ENCODE measurements around the gene SMAP2.

The SMAP2 gene

DNA sequence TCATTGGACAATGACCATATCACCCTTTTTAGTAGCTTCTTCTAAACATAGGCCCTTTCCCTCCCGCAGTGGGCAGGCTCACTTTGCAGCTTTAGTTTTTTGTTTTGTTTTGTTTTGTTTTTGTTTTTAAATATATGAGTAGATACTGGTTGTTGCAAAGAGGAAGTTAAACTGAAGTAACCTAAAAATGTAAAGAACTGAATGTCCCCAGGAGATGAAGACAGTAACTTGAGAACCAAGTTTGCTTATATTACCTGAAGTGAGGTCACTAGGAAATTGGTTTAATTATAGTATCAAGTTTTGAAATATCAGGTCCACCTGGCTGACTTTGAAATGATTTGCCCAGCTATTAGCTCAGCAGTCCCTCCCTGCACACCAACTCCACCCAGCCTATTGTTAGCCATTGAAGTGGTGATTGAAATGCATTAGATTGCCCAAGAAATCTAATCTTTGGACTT, 18.2 kb downstream of the SMAP2 start:
- DNase-seq, result no peak

DNA sequence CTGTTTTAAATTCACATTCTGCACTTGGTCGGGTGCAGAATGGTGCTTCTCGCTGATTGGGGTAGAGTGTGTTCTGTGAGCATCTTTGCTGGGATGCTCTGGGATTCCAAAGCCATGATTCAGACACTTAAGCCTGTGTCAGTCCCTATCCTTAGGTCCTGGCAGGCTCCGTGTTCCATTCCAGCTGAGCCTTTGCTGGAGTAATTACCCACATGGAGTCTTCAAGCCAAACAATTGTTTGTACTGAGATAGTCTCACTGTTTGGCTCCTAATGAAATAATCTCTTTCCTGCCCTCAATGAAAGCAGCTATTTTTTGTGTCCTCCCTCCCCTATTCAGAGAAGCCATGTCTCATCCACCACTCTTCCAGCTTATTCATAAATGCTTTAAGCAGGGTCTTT, 18.7 kb downstream of the SMAP2 start:
- peak in 1 of 2 experiments; percentile 41 for DNase-seq

DNA sequence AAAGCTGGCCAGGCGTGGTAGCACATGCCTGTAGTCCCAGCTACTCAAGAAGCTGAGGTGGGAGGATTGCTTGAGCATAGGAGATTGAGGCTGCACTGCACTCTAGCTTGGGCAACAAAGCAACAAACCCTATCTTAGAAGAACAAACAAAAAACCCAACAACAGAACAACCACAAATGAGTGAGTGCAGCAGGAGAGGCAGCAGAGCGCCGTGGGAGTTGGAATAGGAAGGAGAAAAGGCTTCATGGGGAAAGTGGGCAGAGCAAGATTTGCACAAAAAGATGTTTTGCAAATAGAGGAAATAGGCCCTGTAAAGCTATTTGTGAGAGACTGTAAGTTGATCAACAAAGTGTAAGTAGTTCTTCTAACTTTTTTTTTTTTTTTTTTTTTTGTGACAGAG, 19.6 kb downstream of the SMAP2 start:
- DNase-seq, result no peak

DNA sequence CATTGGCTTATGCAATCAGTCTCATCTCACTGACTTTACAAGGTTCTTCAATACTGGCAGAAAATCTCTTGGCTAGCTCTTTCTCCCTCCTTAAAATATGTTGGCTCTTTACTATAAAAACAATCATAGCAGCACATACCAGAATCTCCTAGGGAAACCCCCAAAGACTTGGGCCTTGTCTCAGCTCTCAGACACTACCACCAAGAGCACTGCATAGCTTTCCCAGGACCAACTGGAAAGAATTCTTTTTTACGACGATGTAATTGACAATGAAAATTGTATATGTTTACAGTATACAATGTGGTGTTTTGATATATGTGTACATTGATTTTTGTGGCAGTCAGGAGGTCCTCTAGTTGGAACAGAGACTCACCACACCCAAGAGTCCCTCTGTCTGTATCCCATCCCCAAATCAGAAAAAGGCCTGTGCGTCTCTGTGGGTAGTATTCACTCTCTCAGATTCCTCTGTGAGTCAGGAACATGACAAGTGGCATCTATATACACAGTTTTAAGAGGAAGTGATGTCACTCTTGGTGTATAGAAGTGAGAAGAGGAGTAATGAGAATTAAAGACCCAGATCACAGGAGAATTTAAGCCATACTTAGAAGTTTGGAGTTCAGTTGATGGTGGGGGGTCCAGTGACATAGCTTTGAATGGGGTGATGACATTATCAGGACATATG, 21.1 kb downstream of the SMAP2 start:
- DNase-seq, result no peak

DNA sequence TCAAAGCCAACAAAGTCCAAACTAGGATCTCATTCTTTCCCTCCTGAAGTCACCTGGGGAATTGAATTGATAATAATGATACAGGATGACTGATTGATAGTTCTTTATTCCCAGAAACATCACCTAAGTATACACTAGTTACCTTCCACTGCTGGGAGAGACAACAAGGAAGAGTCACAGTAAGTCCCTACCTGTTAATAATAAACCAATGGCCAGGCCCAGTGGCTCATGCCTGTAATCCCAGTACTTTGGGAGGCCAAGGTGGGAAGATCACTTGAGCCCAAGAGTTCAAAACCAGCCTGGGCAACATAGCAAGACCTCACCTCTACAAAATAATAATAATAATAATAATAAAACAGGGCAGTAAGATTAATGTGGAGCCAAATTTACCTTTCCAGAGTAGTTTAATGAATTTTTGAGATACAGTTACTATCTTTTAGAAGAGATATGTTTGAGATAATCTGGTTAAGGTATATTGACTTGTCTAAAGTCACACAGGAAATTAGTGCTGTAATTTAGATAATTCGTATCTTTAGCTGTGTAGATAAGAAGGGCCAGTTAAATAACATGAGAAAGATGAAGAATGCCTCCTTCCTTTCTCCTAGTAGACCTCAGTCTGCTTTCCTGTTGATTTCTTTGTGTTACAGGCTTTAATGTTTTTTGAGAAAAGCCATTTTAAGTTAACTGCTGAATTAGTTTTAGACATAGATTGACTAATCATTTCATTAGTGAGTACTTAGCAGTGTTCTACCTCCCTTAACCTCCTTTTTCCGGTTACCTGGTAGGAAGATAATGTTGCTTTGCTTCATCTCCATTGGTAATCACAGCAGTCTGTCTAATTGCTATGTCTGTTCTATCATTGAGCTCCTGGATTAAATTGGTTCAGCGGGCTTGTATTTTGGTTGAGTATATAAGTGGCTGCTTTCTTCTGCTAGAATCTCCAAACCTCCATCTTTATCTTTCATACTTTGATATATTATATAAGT, 22.0 kb downstream of the SMAP2 start:
- DNase-seq, result no peak

DNA sequence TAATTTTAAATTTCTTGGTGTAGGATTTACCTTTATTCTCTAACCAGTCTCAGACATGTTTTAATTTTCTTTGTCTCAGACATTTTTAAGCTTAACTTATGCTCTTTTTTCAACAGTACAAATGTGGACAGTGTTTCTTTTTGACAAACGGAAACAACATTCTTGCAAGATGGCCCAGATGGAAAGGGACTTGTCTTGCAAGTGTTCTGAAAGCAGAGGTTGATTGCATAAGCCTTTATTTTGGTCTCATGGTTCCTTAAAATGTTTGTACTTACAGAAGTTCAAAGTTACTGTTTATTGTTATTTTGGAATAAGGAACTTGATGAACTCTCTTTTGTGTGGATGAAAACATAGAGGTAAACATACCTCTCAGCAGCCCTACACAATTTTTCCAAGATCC, 22.9 kb downstream of the SMAP2 start:
- DNase-seq, result no peak

DNA sequence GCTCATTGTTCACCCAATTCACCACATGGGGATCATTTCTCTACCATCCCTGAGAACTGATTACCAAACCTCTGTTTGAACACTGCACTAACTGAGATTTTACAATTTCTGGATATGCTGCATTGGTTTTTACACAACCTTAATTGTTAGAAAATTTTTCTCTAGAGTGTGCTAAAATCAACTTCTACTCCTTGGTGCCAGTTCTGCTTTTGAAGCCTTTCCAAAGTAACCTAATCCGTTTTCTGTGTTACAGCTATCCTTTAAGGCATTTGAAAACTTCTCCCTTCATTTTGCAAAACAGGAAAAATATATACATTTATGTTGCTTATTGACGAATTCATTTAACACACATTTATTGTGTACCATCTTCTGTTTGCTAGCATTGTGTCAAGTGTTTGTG, 23.7 kb downstream of the SMAP2 start:
- DNase-seq, result no peak

DNA sequence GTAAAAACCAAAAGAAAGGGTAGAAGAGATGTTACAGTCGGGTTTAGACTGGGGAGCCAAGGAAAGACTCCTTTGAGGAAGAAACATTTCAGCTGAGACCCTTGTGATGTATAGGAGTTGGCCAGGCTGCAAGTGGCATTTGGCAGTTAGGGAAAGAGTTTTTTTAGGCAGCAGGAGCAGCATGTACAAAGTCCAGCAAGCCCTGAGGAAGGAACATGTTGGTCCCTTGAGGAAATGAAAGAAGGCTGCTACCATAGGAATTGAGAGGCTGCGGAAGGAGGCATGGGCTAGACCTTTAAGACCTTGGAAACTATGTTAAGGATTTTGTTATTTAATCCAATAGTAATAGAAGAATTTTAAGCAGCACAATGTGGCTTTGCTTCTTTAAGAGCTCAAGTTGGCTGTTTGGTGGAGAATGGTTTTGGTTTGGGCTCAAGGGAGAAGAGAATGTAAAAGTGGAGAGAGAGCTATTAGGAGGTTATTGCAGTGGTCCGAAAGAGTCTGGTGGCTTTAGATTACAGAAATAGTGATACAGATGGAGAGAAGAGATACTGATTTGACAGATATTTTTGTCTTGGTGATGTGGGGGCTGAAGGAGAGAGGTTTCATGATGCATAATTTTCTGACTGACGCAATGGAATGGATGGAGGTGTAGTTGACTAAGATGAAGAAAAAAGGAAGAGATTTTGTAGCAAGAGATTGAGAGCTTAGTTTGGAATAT, 26.6 kb downstream of the SMAP2 start:
- DNase-seq, result no peak

DNA sequence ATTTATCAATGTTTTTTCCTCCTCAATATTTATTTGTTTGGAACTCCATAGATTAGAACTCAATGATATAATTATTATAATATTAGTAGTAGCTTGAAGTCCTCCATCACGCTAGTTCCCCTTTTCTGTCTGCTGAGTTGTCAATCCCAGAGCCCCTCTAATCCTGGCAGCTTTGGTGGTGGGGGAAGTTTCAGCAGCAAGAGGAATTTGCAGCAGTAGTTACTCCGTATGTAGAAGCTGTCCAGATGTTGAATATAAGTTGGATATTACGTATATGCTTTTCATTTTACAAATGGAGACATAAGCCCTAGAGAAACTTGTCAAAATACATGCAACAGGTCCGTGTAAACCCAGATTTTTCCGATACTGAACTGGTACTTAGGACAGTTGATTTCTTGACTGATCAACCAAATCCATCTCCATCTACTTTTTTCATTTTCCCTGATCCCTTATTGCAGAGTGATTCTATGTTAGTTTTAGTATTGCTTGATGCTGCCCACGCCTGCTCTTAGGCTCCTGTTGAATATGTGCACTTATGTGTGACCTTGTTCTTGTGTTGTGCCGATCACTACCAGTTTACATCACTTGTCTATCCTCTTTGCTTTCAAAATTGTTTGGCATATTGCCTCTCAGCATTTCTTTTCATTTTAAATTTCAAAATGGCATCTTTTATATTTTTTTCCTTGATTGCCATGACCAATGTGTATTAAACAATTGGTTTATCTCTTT, 28.1 kb downstream of the SMAP2 start:
- DNase-seq, result no peak

DNA sequence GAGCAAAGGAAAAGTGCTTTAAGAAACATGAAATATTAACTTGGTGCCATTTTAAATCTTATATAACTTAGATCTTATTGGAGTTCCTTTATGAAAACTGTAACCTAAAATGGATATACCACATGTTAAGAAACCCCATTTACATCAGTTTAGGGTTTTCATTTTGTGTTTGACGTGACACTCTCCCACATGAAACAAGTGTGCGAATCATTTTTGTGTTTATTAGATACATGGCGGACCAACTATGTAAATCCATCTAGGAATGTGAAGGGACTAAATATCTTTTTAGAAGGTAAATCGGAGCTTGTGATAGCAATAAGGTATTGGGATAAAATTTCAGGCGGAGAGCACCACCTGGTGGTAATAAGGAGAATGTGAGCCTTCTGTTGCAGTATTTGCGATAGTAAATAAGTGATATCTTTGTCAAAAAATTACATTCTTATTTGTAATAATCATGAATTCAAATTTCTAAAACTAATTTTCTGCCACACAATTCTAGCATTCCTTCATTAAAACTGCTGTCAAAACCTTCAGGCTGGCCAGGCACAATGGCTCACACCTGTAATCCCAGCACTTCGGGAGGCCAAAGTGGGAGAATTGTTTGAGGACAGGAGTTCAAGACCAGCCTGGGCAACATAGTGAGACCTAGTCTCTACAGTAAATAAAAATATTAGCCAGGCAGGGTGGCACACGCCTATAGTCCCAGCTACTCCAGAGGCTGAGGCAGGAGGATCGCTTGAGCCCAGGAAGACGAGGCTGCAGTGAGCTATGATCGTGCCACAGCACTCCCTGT, 31.3 kb downstream of the SMAP2 start:
- DNase-seq, result peak; percentile 60 to 65

DNA sequence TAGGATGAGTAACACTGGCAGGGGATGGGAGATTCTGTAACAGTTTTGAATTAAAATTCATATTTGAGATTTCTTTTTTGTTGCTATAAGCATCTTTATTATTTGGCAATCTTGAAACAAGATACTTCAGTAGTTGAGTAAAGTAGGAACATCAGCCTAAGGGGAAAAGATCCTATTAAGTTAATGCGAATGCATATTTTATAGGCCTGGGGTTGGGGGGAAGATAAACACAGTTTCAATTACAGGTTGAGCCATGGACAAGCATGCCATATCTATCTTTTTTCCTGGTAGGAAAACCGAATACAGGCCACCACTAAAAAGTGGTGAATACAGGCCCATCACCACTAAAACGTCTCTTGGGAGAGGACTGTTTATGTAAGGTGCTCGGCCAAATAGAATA, 32.3 kb downstream of the SMAP2 start:
- DNase-seq, result no peak

DNA sequence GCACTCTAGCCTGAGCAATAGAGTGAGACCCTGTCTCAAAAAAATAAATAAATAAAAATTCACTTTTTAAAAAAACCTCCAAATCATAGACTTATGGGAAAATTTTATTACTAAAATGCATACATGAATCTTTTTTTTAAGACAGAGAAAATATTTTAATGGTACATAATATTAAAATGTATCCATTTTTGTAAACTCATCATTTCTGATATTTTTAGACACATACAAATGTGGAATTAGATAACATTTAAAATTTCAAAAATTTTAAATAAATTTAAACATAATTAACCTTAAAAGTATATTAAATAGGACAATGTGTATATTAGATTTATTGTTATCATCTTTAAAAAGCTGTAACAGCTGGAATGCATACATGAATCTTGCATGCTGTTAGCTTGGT, 33.9 kb downstream of the SMAP2 start:
- no peak for DNase-seq

DNA sequence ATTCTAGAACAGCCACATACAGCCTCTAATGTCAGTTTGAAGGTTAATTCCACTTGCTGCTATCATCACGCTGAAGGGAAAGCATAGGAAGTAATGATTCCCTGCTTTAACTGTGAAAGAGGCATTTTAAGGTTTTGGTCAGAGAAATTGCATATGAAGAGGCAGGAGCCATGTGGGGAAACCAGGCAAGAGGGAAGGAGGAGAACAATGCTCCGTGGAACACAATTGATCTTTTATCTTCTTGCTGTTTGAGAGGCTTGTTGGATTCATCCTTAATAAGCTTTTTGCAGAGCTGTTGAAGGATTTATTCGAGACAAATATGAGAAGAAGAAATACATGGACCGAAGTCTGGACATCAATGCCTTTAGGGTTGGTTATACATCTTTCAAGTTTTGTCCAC, 35.9 kb downstream of the SMAP2 start:
- no peak for DNase-seq

DNA sequence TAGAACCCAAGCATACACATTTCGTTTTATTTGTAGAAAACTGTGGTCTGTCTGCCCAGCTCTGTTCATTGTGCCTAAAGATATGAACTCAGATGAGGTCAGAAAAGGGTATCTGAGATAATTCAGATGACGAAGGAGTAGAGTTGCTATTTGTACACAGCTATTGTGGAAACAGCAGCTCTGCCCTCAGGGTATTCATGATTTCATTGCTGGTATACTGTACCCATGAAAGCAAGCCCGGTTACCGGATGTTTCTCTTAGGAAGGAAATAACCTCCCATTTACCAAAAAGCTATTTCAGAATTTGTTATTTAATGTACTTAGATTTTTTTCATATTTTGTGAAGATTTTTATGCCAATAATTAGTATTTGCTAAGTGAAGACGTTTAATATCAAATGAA, 37.8 kb downstream of the SMAP2 start:
- DNase-seq, result no peak

DNA sequence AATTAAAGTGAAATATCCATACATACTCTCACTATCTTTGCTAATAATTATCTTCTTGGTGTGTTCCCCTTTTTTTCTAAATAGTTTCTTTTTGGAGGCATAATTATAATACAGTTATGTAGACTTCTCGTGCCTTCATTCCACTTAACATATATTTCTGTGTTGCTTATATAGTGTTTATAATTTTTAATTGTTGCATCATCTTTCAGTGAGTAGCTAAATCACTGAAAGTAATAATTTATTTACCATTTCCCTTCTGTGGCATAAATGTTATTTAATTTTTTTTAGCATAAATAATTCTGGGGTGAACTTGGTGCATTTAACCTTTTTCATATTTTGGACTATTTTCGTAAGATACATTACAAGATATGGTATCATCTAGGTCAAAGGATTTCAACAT, 38.3 kb downstream of the SMAP2 start:
- DNase-seq, result no peak

DNA sequence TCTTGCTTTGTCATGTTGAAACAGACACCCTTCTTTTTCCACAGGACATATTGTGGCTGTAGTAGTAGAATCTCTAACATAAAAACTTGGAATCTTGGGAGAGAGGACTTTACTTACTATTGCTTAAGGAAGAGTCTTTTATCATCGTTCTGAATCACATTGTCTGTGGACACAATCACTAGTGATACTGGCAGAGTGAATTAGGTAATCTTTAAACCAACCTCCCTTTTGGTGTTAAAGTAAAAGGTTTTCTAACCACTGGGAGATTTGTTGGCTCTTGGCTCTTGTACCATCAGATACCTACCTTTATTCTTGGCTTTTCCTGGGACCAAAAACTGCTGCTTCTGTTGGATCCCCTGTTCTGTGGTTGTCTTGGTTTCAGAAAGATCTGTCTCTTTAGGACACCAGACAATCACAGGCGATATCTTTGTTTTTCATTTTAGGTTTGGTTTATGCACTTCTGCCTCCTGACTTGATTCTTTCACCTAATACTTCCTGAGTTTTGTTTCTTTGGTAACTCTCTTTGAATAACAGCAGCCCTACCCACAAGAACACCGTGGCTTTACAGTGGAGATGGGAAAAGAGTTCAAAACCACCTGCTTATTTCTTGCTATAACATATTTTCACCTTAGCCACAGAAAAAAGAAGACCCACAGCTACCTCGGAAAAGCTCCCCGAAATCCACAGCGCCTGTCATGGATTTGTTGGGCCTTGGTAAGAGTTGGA, 40.2 kb downstream of the SMAP2 start:
- no peak for DNase-seq

DNA sequence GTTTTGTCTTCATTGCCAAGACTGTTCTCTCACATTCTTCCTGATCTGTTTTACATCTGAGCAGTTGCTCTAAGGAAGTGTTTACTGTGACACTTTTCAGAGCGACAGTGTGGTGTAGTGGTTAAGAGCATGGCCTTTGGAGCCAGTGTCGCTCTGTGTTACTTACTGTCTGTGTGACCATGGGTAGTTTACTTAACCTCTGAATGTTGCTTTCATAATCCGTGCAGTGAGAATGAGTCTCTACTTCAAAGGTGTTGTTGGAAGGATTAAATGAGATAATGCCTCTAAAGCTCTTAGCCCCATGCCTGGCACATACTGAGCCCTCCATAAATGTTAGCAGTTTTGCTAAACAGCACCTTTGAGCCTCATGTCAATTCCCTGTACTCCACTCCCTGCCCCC, 40.8 kb downstream of the SMAP2 start:
- DNase-seq, result no peak

DNA sequence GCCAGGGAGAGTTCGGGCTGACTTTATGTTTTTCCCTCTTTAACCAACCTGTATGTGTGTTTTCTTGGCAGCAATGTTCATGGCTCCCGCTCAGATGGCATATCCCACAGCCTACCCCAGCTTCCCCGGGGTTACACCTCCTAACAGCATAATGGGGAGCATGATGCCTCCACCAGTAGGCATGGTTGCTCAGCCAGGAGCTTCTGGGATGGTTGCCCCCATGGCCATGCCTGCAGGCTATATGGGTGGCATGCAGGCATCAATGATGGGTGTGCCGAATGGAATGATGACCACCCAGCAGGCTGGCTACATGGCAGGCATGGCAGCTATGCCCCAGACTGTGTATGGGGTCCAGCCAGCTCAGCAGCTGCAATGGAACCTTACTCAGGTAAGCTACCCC, 43.2 kb downstream of the SMAP2 start:
- no peak for DNase-seq

DNA sequence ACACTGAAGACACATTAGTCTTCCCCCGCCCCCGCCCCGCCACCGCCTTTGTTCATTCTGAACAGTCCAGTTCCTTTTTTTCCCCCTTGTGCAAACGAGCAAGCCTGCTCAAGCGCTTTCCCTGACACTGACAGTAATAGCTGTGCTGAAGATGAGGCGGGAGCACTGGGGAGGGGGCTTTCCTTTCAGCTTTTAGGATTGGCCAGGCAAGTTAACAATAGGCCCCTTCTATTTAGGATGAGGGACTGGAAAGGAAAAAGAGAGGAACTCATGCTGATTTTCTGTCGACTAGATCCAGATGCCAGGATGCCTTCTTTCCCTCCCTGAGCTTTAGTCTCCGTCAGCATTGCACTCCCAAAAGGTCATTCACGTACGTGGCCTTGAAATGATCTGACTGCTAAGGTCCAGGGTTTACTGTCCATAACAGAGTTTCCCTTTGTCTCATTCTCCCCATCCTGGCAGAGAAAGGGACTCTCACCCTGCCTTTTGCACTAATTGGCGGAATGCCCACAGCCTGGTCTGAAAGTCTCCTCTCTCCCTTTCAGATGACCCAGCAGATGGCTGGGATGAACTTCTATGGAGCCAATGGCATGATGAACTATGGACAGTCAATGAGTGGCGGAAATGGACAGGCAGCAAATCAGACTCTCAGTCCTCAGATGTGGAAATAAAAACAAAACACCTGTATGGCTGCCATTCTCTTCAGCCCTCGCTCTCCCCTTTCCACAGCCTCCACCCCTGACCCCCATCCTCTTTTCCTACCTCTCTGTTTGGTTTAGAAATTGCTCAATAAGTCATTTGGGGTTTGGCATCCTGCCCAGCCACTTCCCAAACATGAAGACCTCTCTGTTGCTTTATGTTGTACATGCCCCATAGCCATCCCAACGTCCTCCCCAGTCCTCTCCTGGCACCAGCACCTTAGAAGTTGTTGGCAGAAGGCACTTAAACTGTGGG, 48.2 kb downstream of the SMAP2 start:
- DNase-seq, result peak in 1 of 2 experiments; percentile 3

All from NCI-H446 (cell line).